Transverse colon (tissue), 3 donors: Measurements from ENCODE around the gene SLC35F2.

Source experiments
- CTCF ChIP-seq, 5 experiments: fragments of 200-600 bp in 3 of 5; fragments of 450-650 bp in 2 of 5; sonication (generic) in 3 of 5; IDR thresholded peaks; 1 replicate in 2 of 5; 2 replicates in 3 of 5; pipeline ENCODE4 v1.5.1; 2016 to 2017; ENCODE audit warnings: antibody characterized with exemption in 5 of 5, inconsistent platforms in 3 of 5, mild to moderate bottlenecking in 2 of 5, moderate library complexity in 1 of 5
- POLR2A ChIP-seq: fragments of 450-650 bp; IDR thresholded peaks from one replicate; pipeline ENCODE4 v1.6.1; 2016; ENCODE audit warnings: antibody characterized with exemption, mild to moderate bottlenecking, moderate library complexity

- no peak for TF ChIP-seq POLR2A
- no peak for TF ChIP-seq CTCF (IDR thresholded peaks at IDR 0.05)
Observed at GRCh38 chr11:107824668-107825369, 33.8 kb downstream of the SLC35F2 start.
